Measurements from ENCODE around the gene NPFF. TPM values are rescaled to one million over a fixed set of nuclear protein-coding genes. Genes with fewer than 3 reads are reported as not detected.

NPFF gene
- total RNA-seq, 3 donors from 2014 or later = 0.98 TPM; not detected in 2

DNA sequence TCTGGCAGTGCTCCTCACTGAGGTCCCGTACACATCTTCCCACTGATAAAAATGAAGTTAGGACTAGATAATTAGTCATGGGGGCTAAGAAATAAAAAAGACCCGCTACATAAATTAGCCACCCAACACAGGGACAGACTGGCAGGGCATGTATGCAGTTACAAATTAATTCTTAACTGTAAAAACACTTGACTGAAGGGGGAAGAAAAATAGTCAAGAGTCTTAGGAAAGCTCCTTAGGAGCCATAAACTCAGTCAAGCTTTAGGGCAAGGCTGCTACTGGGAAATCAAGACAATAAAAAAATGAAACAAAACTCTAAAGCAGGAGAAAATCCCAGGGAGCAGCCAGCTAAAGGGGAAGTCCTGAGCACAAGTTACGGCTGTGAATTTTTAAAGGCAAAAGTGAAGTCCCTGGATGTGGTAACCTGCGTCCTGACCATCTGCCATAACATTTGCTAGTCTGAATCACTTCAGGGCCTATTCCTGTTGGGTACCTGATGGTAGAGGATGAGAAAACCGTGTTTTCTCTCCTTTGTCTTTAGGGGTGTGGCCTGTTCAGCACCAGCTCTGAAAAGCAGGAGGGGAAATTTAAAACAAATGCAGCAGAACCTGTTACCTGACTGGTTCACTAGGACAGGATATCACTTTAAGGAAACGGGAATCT is 7.5 kb upstream of the NPFF start:
- TF ChIP-seq POLR2AphosphoS5 (IDR thresholded peaks at IDR 0.05) = no peak
- no peak for TF ChIP-seq POLR2A (IDR thresholded peaks at IDR 0.05)
- TF ChIP-seq, protein P1, sequence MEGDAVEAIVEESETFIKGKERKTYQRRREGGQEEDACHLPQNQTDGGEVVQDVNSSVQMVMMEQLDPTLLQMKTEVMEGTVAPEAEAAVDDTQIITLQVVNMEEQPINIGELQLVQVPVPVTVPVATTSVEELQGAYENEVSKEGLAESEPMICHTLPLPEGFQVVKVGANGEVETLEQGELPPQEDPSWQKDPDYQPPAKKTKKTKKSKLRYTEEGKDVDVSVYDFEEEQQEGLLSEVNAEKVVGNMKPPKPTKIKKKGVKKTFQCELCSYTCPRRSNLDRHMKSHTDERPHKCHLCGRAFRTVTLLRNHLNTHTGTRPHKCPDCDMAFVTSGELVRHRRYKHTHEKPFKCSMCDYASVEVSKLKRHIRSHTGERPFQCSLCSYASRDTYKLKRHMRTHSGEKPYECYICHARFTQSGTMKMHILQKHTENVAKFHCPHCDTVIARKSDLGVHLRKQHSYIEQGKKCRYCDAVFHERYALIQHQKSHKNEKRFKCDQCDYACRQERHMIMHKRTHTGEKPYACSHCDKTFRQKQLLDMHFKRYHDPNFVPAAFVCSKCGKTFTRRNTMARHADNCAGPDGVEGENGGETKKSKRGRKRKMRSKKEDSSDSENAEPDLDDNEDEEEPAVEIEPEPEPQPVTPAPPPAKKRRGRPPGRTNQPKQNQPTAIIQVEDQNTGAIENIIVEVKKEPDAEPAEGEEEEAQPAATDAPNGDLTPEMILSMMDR (IDR thresholded peaks at IDR 0.05) = no peak
- Histone ChIP-seq H3K27ac (peak overlapping the region in 1 of 2 donors; percentile 29), H3K4me3 (no peak overlapping the region), H3K4me1 (no peaks in the 10 kb centered on the region), H3K36me3 (peaks cover 6% of the 10 kb centered on the region), H3K27me3 (no peaks in the 10 kb centered on the region), H3K9me3 (no peaks in the 10 kb centered on the region)
- intact Hi-C loops (cut with DNase I; ENCODE audit: low total_unique reads) = no loop called here
- no peak for DNase-seq (ENCODE audit: low spot score in 2 of 2)

DNA sequence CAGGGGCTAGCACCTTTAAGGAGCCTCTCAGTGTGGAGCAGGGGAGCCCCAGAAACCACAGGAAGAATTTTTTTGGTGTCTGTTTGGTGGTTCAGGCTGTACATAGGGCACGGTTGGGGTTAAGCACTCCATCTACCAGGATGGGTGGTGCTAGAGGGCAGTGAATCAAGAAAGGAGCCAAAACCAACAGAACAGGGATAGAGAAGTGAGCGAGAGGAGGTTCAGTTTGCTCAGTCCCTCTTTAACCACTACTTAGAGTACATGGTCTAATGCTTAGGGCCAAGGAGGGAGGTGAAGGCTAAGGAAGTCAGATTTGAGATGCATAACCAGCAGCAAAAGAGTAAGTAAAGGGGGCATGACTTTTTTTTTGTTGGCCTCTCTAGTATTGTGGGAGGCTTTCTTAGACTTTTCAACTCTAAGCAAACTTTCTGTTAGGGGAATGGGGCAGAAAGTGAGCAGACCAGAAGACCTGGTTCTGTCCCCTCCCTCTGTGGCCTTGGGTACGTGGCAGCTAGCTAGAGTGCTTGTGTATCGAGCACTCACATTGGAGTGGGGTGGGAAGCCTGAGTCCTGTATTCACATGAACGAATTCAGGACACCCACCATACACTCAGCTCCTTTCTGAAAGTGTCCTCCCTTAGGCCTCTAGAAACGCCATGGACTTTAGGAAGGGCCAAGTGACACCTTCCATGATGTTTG is 6.6 kb upstream of the NPFF start:
- H3K27me3 ChIP-seq = no peaks in the 10 kb centered on the region
- TF ChIP-seq POLR2A (IDR thresholded peaks at IDR 0.05) (no peak), POLR2AphosphoS5 (IDR thresholded peaks at IDR 0.05) (no peak)
- TF ChIP-seq, protein P1 (IDR thresholded peaks at IDR 0.05) = no peak
- H3K36me3 ChIP-seq = peaks cover 6% of the 10 kb centered on the region
- H3K4me1 ChIP-seq = no peaks in the 10 kb centered on the region
- intact Hi-C loops (cut with DNase I; ENCODE audit: low total_unique reads) = no loop called here
- peak overlapping the region in 1 of 2 donors; percentile 29 for H3K27ac ChIP-seq
- no peak for DNase-seq (ENCODE audit: low spot score in 2 of 2)
- H3K4me3 ChIP-seq = no peak overlapping the region
- H3K9me3 ChIP-seq = no peaks in the 10 kb centered on the region

DNA sequence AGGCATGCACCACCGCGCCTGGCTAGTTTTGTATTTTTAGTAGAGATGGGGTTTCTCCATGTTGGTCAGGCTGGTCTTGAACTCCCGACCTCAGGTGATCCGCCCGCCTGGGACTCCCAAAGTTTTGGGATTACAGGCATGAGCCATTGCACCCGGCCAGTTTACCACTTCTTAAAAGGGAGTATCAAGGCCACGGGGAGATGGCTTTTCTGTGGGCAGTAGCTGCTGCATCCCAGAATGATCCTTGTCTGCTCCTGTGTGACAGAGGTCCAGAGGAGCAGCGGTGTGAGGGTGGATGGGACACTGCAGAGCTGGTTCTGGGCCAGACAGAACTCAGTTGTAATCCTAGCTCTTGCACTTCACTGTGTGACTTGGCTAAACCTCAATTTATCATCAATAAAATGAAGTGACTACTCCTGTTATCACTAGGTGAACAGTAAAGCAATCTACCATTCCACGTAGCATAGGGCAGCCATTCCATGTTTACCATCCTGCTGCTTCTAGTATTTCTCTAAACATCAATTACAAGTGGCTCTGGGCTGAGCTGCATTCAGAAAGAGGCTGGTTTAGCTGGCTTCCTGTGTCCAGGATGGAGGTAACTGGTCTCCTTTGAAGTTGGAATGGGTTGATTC is 3.0 kb upstream of the NPFF start:
- H3K9me3 ChIP-seq = no peaks in the 10 kb centered on the region
- intact Hi-C loops (cut with DNase I; ENCODE audit: low total_unique reads) = no loop called here
- H3K27me3 ChIP-seq = no peaks in the 10 kb centered on the region
- H3K27ac ChIP-seq = no peak overlapping the region
- DNase-seq (ENCODE audit: low spot score in 2 of 2) = no peak
- no peak for TF ChIP-seq POLR2A (IDR thresholded peaks at IDR 0.05)
- TF ChIP-seq, protein P1 (IDR thresholded peaks at IDR 0.05) = no peak
- no peak for TF ChIP-seq POLR2AphosphoS5 (IDR thresholded peaks at IDR 0.05)
- no peak overlapping the region for H3K4me3 ChIP-seq
- peaks cover 6% of the 10 kb centered on the region for H3K36me3 ChIP-seq
- no peaks in the 10 kb centered on the region for H3K4me1 ChIP-seq

DNA sequence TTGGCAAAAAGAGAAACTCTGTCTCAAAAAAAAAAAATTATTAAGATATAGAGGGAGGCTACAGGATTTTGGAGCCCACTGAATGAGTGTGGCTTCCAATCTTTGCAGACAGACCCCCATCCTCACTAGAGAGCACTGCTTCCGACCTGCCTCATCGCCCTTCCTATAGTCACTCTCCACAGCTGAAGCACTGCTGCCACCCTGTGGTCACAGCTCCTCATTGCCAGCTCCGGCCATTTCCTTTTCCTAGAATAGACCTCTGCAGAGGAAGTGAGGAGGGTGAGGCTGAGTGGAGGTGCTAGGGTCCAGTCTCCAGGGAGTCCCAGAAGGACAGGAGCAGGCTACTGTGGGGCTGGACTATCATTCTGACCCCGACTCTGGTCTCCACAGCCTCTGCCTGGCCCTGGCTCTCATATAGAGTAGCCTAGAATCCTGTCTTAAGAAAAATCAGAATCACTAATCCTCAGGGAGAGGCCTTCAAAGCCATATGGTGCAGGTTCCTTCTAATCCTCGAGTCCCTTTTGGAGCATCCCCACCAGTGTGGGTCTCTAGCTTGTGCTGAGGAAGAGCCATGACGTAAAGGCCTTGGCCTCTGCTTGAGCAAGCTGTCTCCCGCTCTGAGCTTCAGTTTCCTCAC is 1.4 kb upstream of the NPFF start:
- peak; percentile 81 to 82 for DNase-seq (ENCODE audit: low spot score in 2 of 2)
- TF ChIP-seq POLR2AphosphoS5 (IDR thresholded peaks at IDR 0.05) (peak in 1 of 3 donors; percentile 61), POLR2A (IDR thresholded peaks at IDR 0.05) (no peak)
- TF ChIP-seq, protein P1 (IDR thresholded peaks at IDR 0.05) = peak; percentile 89 to 90 (median 90)
- Histone ChIP-seq H3K27ac (no peak overlapping the region), H3K36me3 (no peaks in the 10 kb centered on the region), H3K4me3 (no peak overlapping the region), H3K4me1 (no peaks in the 10 kb centered on the region), H3K27me3 (no peaks in the 10 kb centered on the region), H3K9me3 (no peaks in the 10 kb centered on the region)
- intact Hi-C loops (cut with DNase I; ENCODE audit: low total_unique reads) = no loop called here

DNA sequence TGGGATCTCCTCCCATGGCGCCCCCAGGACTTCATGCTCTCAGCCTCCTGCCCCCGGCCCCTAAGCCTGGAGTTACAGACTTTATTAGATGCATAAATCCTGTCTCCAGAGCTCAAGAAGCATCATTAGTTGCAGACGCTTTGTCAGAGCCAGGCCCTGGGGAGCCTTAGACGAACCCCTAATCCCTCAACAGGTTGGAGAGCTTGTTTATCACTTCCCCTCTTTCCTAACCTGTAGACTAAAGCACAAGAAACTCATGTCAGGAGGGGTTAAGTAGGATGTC is 260 bp upstream of the NPFF start:
- TF ChIP-seq, protein P1 (IDR thresholded peaks at IDR 0.05) = no peak
- TF ChIP-seq POLR2A (IDR thresholded peaks at IDR 0.05) = no peak
- no peak for TF ChIP-seq POLR2AphosphoS5 (IDR thresholded peaks at IDR 0.05)
- intact Hi-C loops (cut with DNase I; ENCODE audit: low total_unique reads) = no loop called here
- H3K27me3 ChIP-seq = no peaks in the 10 kb centered on the region
- H3K27ac ChIP-seq = no peak overlapping the region
- no peaks in the 10 kb centered on the region for H3K9me3 ChIP-seq
- no peak for DNase-seq (ENCODE audit: low spot score in 2 of 2)
- no peak overlapping the region for H3K4me3 ChIP-seq
- no peaks in the 10 kb centered on the region for H3K4me1 ChIP-seq
- no peaks in the 10 kb centered on the region for H3K36me3 ChIP-seq
